ENCODE measurements around the gene ATOX1.
"Not testable (repeated sequence)": the region's sequence is repeated elsewhere in the genome, so short reads cannot be mapped to it uniquely, and the experiment has no call there.

GRCh38 chr5:151698081-151698480 is 60.4 kb downstream of the ATOX1 start:
- TF ChIP-seq ZNF143 (CRISPR knock-in tag; IDR thresholded peaks at IDR 0.05); KLF16 (CRISPR knock-in tag; IDR thresholded peaks at IDR 0.05); ZBED4 (CRISPR knock-in tag; IDR thresholded peaks at IDR 0.05; ENCODE audit: borderline replicate concordance); HNF1B (CRISPR knock-in tag; IDR thresholded peaks at IDR 0.05); FOXK2 (IDR thresholded peaks at IDR 0.05); CTCF (CRISPR knock-in tag; IDR thresholded peaks at IDR 0.05); ETV5 (CRISPR knock-in tag; IDR thresholded peaks at IDR 0.05; ENCODE audit: borderline replicate concordance); STAT5B (CRISPR knock-in tag; IDR thresholded peaks at IDR 0.05); CREB1 (IDR thresholded peaks at IDR 0.05); CREB1 (CRISPR knock-in tag; IDR thresholded peaks at IDR 0.05); PATZ1 (CRISPR knock-in tag; IDR thresholded peaks at IDR 0.05); NFE2 (CRISPR knock-in tag; IDR thresholded peaks at IDR 0.05); ZBTB10 (CRISPR knock-in tag; IDR thresholded peaks at IDR 0.05; ENCODE audit: borderline replicate concordance); TAF1 (CRISPR knock-in tag; IDR thresholded peaks at IDR 0.05): not testable (repeated sequence)

Data from HepG2 (cell line).